ENCODE data around the gene KCNA5. TPM values are rescaled to one million over a fixed set of nuclear protein-coding genes. Genes with fewer than 3 reads are reported as not detected.
A peak's percentile ranks its signal among the peaks of the same experiment; 100 is the strongest.

KCNA5 gene
- total and polyA plus RNA-seq, 2 of the 4 experiments (the other 2 are of a cell fraction), result not detected

DNA sequence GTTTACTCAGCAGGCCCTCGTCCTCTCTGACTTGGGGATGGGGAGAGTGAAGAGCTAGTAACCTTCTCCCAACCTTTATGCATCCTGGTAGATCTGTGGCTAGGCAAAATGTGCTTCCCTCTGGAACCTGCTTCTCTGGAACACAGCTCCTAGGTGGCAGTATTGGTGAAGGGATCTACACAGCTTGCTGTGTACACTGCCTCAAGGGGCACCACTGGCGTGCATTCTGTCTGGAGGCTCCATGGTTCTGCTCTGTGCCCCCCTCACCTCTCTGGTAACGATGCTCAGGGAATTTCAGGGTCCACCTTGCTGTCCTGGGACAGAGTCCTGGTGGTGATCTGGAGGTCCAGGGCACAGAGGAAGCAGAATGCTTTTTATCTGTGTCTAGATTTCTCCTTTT, 43.5 kb upstream of the KCNA5 start:
- in situ Hi-C loops (cut with MboI; ENCODE audit: low sequenced_read_pairs) (loop anchor here (5.0 kb wide), 1 partner anchor 143 kb away; no protein-coding TSS in a partner anchor), dilution Hi-C loops (cut with HindIII; ENCODE audit: low sequenced_read_pairs, unreplicated experiment) (no loop called here), intact Hi-C loops (cut with micrococcal nuclease) (no loop called here)
- Histone ChIP-seq H3K9me3 (ENCODE audit: control insufficient read depth, insufficient read depth, low read length) (no peaks in the 10 kb centered on the region), H2AK5ac (ENCODE audit: low read depth, low read length) (no peak overlapping the region), H4K91ac (ENCODE audit: insufficient read depth, low read depth, low read length) (no peak overlapping the region), H3K23ac (ENCODE audit: low read depth, low read length) (no peak overlapping the region), H3K27ac (ENCODE audit: insufficient read depth, low read length) (no peak overlapping the region), H2AK9ac (replicated peaks; ENCODE audit: low read depth, low read length, poor library complexity) (no peak overlapping the region), H2BK20ac (ENCODE audit: low read depth, low read length) (no peak overlapping the region), H3K4me3 (ENCODE audit: insufficient read depth, low read depth, low read length) (no peak overlapping the region), H3K27me3 (ENCODE audit: control insufficient read depth, insufficient read depth, low read length) (peaks cover 16% of the 10 kb centered on the region), H3K14ac (replicated peaks; ENCODE audit: low read depth, low read length) (no peak overlapping the region), H3K36me3 (ENCODE audit: control insufficient read depth, insufficient read depth, low read length) (no peaks in the 10 kb centered on the region), H2AFZ (replicated peaks; ENCODE audit: low read length, poor library complexity) (peak overlapping the region; percentile 34), H4K5ac (ENCODE audit: low read depth, low read length) (no peak overlapping the region), H3K4me2 (ENCODE audit: low read depth, low read length) (no peak overlapping the region), H2BK5ac (ENCODE audit: low read depth, low read length, poor library complexity, severe bottlenecking) (no peak overlapping the region), H4K20me1 (ENCODE audit: insufficient read depth, low read length) (no peaks in the 10 kb centered on the region), H3K56ac (ENCODE audit: extremely low read depth, insufficient read depth, low read length) (no peak overlapping the region), H3K9me1 (ENCODE audit: insufficient read depth, low read length) (0 out of 2 replicates have a peak, but pooled peaks cover 2% of the 10 kb centered on the region), H4K8ac (ENCODE audit: low read depth in 2 of 2, low read length in 2 of 2) (no peak overlapping the region), H3K79me1 (ENCODE audit: low read depth in 1 of 2, low read length in 2 of 2) (no peaks in the 10 kb centered on the region), H2BK15ac (ENCODE audit: low read depth, low read length) (no peak overlapping the region), H3K18ac (ENCODE audit: low read depth, low read length) (no peak overlapping the region), H3K9ac (ENCODE audit: low read depth, low read length) (no peak overlapping the region), H3K4ac (ENCODE audit: low read depth, low read length) (no peak overlapping the region), H3K4me1 (ENCODE audit: control insufficient read depth, insufficient read depth, low read length) (no peaks in the 10 kb centered on the region), H2BK120ac (ENCODE audit: low read depth, low read length) (no peak overlapping the region)
- TF ChIP-seq POLR2A (IDR thresholded peaks at IDR 0.05; ENCODE audit: low read depth, low read length) (no peak), MXI1 (IDR thresholded peaks at IDR 0.05; ENCODE audit: borderline replicate concordance, low read depth, low read length) (no peak), BHLHE40 (IDR thresholded peaks at IDR 0.05; ENCODE audit: low read depth, low read length) (no peak), NFE2L2 (IDR thresholded peaks at IDR 0.05; ENCODE audit: low read depth, low read length) (no peak), CEBPB (IDR thresholded peaks at IDR 0.05; ENCODE audit: low read depth, low read length) (no peak), FOS (IDR thresholded peaks at IDR 0.05; ENCODE audit: low read depth, low read length) (no peak), CHD1 (IDR thresholded peaks at IDR 0.05; ENCODE audit: low read depth, low read length) (no peak), RCOR1 (IDR thresholded peaks at IDR 0.05; ENCODE audit: insufficient replicate concordance, low read length) (no peak), MAFK (IDR thresholded peaks at IDR 0.05; ENCODE audit: low read depth, low read length) (no peak), RFX5 (IDR thresholded peaks at IDR 0.05; ENCODE audit: low read depth, low read length) (no peak), SMC3 (IDR thresholded peaks at IDR 0.05; ENCODE audit: low read depth, low read length) (no peak), RAD21 (IDR thresholded peaks at IDR 0.05; ENCODE audit: low read length) (no peak), MAZ (IDR thresholded peaks at IDR 0.05; ENCODE audit: borderline replicate concordance, low read depth, low read length) (no peak)
- TF ChIP-seq, protein P1, sequence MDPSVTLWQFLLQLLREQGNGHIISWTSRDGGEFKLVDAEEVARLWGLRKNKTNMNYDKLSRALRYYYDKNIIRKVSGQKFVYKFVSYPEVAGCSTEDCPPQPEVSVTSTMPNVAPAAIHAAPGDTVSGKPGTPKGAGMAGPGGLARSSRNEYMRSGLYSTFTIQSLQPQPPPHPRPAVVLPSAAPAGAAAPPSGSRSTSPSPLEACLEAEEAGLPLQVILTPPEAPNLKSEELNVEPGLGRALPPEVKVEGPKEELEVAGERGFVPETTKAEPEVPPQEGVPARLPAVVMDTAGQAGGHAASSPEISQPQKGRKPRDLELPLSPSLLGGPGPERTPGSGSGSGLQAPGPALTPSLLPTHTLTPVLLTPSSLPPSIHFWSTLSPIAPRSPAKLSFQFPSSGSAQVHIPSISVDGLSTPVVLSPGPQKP (IDR thresholded peaks at IDR 0.05; ENCODE audit: borderline replicate concordance, low read depth, low read length), result no peak
- TF ChIP-seq, protein P2, sequence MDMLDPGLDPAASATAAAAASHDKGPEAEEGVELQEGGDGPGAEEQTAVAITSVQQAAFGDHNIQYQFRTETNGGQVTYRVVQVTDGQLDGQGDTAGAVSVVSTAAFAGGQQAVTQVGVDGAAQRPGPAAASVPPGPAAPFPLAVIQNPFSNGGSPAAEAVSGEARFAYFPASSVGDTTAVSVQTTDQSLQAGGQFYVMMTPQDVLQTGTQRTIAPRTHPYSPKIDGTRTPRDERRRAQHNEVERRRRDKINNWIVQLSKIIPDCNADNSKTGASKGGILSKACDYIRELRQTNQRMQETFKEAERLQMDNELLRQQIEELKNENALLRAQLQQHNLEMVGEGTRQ (IDR thresholded peaks at IDR 0.05; ENCODE audit: low read depth, low read length), result no peak
- TF ChIP-seq, protein P3, sequence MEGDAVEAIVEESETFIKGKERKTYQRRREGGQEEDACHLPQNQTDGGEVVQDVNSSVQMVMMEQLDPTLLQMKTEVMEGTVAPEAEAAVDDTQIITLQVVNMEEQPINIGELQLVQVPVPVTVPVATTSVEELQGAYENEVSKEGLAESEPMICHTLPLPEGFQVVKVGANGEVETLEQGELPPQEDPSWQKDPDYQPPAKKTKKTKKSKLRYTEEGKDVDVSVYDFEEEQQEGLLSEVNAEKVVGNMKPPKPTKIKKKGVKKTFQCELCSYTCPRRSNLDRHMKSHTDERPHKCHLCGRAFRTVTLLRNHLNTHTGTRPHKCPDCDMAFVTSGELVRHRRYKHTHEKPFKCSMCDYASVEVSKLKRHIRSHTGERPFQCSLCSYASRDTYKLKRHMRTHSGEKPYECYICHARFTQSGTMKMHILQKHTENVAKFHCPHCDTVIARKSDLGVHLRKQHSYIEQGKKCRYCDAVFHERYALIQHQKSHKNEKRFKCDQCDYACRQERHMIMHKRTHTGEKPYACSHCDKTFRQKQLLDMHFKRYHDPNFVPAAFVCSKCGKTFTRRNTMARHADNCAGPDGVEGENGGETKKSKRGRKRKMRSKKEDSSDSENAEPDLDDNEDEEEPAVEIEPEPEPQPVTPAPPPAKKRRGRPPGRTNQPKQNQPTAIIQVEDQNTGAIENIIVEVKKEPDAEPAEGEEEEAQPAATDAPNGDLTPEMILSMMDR (conservative IDR thresholded peaks at IDR 0.05; ENCODE audit: low read depth, low read length), result no peak
- no TSS peak for BruUV-seq (replicated peaks)
- ChIA-PET CTCF (interaction anchor here (1.2 kb wide), 1 partner anchor 141 kb away, joined by 3 read pairs; no protein-coding TSS in a partner anchor), POLR2A (ENCODE audit: unreplicated experiment) (no interaction called here)
- no CpG with 5 or more reads among the region's 3 CpGs for WGBS, 2 experiments (ENCODE audit: extremely low coverage in 2 of 2, insufficient read length in 1 of 2)
- ATAC-seq (ENCODE audit: low read depth) (no peak), DNase-seq (no peak)
